GM19397 (cell line): Measurements from ENCODE around the gene DMD.
"Not testable (repeated sequence)": the region's sequence is repeated elsewhere in the genome, so short reads cannot be mapped to it uniquely, and the experiment has no call there.

Experiments used
- ATAC-seq: cut with Tn5 transposase; IDR thresholded peaks from one replicate; pipeline ENCODE4 v1.9.1; 2021; ENCODE audit warnings: mild to moderate bottlenecking, moderate library complexity; ENCODE audit not compliant: unreplicated experiment

The DMD gene

DNA sequence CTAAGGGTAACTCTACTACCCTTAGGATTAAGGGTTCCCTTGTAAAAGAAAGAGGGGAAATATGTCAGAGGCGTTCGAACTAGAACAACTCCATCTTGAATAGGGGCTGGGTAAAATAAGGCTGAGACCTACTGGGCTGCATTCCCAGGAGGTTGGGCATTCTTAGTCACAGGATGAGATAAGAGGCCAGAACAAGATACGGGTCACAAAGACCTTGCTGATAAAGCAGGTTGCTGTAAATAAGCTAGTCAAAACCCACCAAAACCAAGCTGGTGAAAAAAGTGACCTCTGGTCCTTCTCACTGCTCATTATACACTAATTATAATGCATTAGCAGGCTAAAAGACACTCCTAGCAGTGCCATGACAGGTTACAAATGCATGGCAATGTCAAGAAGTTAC is 922.0 kb downstream of the DMD start:
- ATAC-seq: no peak

DNA sequence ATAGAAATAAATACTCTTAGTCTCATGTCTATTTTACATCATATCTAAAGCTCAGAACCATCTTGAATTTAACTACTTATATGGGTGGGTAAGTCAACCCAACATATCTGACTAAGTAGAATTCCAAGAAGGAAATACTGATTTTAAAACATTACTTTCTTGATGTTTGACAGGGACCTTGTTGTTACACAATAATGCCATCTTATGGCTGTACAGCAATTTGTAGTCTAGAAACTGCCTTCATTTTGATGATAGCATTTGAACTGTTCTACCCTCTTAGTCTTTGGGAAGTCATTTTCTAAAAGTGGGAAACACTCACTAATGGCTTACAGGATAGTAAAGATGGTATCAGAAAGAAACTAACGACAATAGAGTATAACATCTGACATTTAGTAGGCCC is 929.5 kb downstream of the DMD start:
- ATAC-seq: no peak

DNA sequence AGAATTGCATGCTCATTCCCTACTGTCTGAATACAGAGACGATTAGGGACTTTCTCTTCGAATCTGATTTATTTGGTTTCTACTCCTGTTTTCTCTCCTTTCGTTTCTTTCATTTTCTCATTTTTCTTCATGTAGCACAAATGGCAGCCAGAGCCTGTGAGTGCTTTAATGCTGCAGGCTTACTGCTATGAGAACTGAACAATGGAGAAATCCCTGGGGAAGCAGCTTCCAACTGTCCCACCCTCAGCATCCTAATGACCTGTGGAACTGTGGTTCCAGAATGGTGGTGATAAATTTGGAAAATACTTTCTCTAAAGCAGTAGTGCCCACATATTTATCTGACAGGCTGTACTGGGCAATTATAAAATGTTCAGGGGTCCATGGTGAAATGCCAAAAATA is 930.4 kb downstream of the DMD start:
- no peak for ATAC-seq

DNA sequence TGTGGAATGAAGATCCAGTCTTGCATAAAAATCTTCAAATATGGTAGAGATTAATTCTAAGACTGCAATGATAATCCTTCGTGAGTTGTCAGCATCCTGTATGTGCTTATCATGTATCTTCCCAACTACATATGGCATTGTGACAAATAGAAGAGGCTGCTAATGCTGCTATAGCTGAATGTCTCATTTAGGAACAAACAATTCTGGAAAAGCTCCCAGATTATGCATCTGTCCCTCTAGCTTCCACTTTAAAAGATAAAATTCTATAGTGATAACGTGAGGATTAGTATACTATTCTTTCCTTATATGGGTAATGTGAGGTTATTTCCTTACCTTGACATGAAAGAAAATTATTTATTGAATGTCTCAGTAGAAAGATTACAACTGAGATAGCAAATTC is 930.9 kb downstream of the DMD start:
- ATAC-seq: no peak

DNA sequence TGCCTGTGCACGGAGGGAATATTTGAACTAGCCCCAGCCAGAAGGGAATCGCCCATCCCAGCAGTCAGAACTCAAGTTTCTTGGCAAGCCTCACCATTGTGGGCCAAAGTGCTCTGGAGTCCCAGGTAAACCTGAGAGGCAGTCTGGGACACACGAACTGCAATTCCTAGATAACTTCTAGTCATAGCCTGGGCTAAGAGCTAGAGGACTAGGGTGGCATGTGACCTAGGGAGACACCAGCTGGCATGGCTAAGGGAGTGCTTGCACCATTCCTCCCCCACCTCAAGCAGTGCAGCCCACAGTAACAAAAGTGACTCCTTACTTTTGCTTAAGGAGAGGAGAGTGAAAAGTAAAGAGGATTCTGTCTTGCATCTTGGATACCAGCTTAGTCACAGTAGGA is 935.2 kb downstream of the DMD start:
- no peak for ATAC-seq

DNA sequence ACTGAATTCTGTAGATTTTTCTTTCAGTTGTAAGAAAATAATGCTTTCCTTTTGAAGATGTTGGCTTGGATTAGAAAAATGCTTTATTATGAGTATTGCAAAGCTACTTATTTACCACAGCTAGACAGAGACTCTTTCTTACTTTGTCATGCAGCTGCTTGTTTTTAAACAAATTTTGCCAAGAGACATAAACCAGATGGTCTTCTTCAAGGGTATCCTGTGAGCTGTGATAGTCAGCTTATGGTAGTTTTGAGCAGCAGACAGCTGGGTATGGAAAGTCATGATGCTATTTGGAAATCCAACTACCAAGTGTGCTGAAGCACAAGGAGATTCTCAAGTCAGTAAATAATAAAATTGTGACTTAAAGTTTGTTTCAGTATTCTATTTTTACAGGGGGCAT is 941.5 kb downstream of the DMD start:
- ATAC-seq: no peak

DNA sequence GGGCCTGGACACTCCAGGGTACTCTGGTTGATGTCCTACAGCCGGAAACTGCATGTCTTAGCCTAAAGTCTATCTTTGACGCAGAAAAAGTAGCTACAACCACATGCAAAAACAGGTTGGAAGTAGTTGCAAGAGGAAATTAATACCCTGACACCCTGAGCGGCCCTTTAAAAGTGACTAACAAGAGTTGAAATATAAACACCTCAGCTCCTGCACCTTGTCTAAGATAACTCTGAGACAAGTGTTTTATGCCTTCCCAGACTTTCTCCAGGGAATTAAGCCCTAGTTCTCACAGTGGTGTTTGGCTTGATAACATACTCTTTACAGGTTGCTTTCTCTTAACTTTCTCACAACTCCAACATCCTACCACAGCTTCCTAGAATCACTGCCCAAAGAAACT is 943.1 kb downstream of the DMD start:
- no peak for ATAC-seq

DNA sequence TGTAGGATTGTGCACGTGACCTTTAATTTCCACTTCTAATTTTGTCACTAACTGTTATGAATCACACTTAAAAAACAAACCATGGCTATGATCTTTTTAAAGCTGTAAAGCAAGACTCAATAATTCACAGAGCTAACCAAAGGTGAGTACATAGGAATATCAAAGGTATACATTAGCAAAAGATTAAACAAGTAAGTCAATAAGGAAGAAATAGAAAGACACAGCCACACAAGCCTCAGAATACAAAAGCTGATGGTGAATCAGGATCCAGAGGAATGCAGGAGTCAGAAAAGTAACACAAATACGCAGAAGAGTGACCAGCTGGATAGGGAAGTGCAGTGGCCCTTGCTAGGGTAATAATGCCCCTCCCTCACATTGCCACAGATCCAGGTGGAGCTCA is 943.6 kb downstream of the DMD start:
- no peak for ATAC-seq

DNA sequence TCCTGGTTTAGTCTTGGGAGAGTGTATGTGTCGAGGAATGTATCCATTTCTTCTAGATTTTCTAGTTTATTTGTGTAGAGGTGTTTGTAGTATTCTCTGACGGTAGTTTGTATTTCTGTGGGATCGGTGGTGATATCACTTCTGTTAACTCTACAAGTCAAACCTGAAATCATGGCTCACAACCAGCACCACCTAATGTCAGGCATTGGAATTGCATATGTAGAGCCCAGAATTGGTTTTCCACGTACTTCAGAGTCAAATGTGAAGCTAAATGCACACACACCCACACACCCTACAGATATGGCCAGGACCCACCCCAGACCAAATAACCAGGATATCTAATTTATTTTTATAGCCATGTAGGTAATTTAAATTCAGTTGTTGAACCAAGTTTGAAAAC is 964.7 kb downstream of the DMD start:
- ATAC-seq: not testable (repeated sequence)

DNA sequence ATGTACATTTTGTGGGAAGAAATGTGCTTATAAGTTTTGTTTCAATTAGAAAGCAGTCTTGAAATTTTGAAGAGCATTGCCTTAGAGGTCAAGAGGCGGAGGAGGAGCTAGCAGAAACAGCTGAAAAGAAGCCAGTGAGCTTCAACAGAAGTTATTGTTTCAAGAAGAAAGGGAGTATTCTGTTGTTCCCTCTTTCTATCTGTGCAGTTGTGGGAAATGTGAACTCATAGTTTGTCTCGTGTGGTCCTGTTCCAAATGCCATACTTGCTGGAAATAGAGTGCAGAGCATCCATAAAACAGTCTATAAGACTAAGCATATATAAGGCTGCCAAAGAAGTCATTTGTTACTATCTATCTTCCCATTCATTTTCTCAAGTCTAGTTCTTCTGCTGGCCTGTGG is 1015.7 kb downstream of the DMD start:
- no peak for ATAC-seq

DNA sequence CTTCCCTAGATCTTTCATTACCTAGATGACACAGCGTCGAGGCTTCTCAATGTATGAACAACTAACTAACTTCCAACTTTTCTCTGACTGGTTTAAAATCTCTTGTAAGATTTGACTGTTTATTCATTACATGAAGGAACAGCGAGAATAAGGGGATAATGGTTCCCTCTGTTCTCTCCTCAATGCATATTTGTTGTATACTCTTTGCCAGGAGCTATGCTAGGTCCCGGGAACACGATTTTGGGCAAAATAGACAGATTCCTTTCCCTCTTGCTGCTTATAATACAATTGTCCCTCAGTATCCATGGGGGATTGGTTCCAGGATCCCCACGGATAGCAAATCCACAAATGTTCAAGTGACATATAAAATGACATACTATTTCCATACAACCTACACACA is 1020.0 kb downstream of the DMD start:
- no peak for ATAC-seq

DNA sequence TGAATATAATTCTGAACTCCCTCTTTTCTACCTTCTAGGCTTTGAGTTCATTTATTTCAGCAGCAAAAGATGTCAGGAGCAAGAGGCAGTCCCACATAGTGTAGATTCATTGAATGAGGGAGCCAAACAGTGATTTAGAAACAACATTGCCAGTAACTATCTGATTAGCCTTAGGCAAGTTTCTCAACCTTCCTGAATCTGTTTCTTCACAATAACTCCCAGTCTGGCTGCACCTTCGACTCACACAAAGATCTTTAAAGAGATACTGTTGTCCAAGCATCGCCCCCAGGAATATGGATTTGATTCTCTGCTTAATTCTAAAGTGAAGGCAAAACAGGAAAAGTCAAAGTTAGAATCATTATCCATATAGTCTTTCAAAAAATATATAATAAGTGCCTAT is 1026.2 kb downstream of the DMD start:
- no peak for ATAC-seq

DNA sequence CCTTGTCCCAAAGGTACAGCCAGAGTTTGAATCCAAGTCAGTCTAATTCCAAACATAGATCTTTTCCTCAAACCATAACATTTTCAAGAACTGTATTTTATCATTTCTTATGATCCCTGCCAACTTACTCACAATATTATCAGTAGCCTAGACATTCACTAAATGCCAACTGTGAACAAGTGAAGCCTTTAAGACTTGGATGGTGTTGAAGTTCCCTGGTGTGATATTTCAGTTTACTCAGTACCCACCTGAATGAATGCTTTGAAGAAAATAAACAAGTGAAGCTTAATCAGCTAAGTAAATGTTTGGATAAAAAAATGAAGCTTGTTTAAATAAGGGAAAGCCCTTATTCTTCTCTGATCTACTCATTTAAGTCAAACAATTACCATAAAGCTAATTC is 1028.3 kb downstream of the DMD start:
- no peak for ATAC-seq

DNA sequence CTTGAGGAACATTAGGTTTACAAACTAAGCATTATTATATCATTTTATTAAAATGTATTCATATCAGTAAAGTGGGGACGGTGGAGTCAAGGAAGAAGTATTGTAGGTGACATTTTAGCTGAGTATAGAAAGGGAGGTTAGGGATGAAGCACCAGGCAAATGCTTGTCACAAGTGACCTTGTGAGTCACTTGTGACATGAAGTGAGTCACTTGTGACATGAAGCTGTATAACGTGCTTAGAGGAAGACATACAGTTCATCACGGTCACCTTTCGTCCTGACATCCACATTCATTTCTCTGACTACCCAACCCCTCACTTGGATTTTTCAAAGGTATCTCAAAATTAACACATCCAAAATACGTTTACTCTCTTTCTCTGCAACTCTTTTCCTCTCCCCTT is 1034.8 kb downstream of the DMD start:
- ATAC-seq: no peak

DNA sequence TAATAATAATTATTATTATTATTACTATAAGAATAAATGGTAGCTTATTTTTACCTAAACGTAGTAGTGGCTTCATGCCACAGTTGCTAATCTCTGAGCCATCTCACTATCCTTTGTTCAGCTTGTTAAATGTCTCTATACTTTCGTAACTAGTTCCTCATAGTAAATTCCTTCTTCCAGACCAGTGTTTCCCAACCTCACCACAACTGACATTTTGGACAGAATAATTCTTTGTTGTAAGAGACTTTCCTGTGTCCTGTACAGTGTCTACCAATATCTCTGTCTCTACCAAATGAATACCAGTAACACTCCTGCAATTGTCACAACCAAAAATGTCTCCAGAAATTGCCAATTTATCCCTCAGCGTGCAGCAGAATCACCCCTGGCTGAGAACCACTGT is 1040.9 kb downstream of the DMD start:
- no peak for ATAC-seq

DNA sequence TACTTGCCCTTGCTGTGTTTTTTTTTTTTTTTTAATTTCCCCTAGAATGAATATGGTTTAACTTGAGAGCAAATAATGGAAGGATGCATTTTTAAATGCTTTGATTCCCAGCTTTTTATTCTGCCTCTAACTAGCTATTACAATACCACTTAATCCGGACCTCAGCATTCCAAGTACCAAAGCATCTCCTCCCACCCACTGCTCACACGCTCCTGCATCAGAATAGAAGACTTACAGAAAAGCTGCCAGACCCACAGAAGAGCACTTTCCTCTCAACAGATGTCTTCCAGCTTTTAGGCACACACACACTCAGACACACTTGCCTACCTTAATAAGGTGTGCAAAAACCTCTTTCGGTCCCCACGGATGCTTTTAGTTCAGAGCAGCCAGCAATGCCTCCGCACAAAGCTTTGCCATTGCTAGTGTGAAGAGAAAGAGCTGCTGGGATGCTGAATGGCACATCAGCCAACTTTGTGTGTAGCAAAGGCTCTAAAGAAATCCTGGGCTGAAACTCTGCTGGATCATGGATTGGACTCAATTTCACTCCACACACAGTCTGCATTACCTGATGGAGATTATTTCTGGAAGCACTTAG is 1056.2 kb downstream of the DMD start:
- no peak for ATAC-seq

DNA sequence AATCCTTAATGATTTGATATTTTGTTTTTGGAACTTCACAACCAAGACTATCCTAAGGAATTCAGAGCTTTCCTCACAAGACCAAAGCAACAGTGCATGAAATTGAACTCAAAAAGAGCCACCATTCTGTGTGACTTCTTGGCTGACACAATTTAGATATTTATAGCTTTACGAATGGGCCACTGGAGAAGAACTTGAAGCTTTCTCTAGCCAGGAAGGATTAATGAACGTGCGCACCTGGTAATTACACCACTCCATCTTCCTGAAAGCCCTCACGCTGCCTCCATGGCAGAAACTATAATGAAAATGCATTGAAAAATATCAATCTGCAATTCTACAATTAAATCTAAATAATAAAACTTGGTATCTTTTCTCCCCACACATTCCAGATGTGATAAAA is 1057.8 kb downstream of the DMD start:
- no peak for ATAC-seq

DNA sequence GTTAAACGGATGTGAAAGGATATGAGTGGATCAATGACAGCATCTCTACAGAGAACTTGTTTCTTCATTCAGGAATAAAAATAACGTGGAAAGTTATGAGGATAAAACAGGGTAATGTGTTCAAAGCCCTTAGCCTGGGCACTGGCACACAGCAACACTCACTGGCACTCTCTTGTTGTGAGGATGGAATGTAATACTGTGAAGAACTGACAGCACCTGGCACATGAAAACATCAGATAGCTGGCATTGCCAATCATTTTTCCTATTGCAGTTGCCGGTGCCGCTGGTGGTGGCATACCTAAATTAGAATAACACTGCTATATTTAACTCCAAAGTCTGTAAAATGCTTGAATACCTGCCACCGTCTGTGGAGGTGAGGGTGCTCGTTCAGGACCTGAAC is 1061.2 kb downstream of the DMD start:
- ATAC-seq: no peak

DNA sequence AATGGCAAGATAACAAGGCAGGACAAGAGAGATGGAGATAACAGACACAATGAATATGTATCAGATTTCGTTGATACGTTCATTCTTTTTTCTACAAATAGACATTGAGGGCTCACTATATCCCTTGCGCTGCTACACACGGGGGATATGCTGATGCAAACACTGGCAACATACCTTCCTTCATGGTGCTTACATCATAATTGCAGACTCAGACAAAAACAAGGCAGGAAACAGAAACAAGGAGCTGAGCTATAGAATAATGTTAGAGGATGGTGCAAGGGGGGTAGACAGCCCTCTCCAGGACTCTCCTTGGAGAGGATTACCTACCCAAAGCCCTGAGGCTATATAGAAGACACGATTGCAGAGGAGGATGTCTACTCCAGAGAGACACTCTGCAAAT is 1069.5 kb downstream of the DMD start:
- ATAC-seq: no peak

DNA sequence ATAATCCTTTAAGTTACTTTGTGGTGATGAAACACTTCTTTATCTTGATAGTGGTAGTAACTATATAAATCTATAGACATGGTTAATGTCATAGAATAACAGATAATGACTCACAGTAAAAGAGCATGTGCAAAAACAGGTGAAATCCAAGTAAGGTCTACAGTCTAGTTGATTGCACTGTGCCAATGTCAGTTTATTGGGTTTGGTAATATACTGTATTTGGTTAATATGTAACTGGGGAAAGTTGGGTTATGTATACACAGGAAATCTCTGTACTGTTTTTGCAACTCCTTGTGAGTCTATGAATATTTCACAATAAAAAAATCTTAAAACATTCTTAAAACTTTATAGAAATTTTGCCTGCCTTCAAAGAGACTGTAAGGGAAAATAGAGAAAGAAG is 1071.9 kb downstream of the DMD start:
- ATAC-seq: no peak

DNA sequence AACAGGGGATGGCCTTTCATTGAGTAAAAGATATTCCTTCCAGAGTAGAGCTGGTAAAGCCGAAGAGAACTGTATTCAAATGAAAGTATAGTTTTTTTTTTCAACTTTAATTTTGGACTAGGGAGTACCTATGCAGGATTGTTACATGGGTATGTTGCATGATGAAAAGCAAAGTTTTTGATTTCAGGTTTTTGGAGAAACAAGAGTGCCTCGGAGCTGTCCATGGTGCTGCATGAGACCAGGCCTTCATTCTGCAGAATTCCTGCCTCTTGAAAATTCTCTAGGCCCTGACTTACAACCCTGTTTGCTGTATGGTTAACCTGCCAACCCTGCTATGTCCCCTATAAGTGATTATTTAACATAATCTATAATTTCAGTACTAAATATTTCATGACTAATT is 1073.8 kb downstream of the DMD start:
- no peak for ATAC-seq

DNA sequence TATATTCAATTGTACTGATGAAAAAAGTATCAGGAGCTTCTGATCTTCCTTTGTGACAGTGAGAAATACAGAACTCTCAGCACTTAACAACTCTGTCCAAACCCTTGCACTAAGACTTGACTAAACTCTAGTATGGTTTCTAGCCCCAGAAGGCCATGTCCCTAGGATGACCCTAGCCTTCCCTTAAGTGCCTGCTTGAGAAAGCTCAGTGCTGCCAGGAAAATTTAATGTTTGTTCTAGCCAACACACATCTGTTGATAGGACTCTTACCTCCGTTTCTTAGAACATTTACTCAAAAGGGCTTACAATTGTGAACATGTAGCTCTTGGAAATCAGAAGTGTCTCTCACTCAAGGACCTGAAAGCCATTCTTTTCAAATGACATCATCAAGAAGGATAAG is 1084.4 kb downstream of the DMD start:
- ATAC-seq: no peak

DNA sequence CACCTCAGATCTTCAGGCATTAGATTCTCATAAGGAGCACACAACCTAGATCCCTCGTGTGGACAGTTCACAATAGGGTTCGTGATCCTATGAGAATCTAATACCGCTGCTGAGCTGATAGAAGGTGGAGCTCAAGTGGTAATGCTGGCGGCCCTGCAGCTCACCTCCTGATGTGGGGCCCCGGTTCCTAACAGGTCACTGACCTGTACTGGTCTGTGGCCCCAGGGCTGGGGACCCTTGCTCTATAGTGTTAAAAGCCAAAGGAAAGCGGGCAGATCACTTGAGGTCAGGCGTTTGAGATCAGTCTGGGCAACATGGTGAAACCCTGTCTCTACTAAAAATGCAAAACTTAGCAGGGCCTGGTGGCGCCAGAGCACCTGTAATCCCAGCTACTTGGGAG is 1092.5 kb downstream of the DMD start:
- no peak for ATAC-seq

DNA sequence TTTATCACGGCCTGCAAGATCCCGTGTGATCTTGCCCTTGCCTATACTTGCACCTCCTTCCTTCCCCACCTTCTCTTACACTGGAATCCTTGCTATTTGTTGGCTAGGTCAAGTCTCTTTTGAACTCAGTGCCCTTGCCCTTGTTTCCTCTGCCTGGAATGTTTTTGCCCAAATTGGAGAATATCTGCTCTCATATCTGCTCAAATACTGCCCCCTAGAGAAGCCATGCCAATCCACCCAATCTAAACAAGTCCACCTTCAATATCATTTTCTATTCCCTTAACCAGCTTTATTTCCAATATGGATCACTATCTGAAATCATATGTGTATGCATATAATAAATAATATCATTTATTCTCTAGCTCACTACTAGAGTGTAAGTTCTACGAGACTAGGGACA is 1095.3 kb downstream of the DMD start:
- no peak for ATAC-seq
